GM21825 (cell line): ENCODE results near the gene KRTAP4-2.
"Not testable (repeated sequence)": the region's sequence is repeated elsewhere in the genome, so short reads cannot be mapped to it uniquely, and the experiment has no call there.

ENCODE experiments used
- ATAC-seq: cut with Tn5 transposase; IDR thresholded peaks from one replicate; pipeline ENCODE4 v1.9.1; 2021; ENCODE audit warnings: mild to moderate bottlenecking, moderate library complexity; ENCODE audit not compliant: unreplicated experiment

Gene KRTAP4-2

GRCh38 chr17:41177727-41178271 is at the start of gene KRTAP4-2:
TSS of gene KRTAP4-2 (minus strand) at chr17:41178221. CDS start at chr17:41178164, 57 bp downstream.
- ATAC-seq = no peak

GRCh38 chr17:41226598-41227095 is 48.6 kb upstream of the KRTAP4-2 start, which contains the start of gene KRTAP9-2:
TSS of gene KRTAP9-2 (plus strand) at chr17:41226648. CDS start at chr17:41226655, 7 bp downstream.
- not testable (repeated sequence) for ATAC-seq

- no peak for ATAC-seq
These were observed 48.0 kb upstream of the KRTAP4-2 start for GRCh38 chr17:41226051-41226450.

- ATAC-seq = no peak
These were observed 45.8 kb upstream of the KRTAP4-2 start for GRCh38 chr17:41223821-41224220.

GRCh38 chr17:41215681-41216080 is 37.7 kb upstream of the KRTAP4-2 start:
- ATAC-seq = no peak

- ATAC-seq = no peak
These were observed 34.6 kb upstream of the KRTAP4-2 start for GRCh38 chr17:41212524-41213169.

GRCh38 chr17:41211845-41212466 is 33.9 kb upstream of the KRTAP4-2 start:
- no peak for ATAC-seq

- no peak for ATAC-seq
These were observed 21.5 kb upstream of the KRTAP4-2 start for GRCh38 chr17:41199421-41200078.

- no peak for ATAC-seq
These were observed 18.0 kb upstream of the KRTAP4-2 start for GRCh38 chr17:41196068-41196467.

GRCh38 chr17:41190328-41190727 is 12.3 kb upstream of the KRTAP4-2 start:
- ATAC-seq = no peak

- ATAC-seq = not testable (repeated sequence)
These were observed 11.9 kb upstream of the KRTAP4-2 start, which contains the start of gene KRTAP9-1 for GRCh38 chr17:41189837-41190318. TSS of gene KRTAP9-1 (plus strand) at chr17:41189887. CDS start at chr17:41189887, 0 bp downstream.

- no peak for ATAC-seq
These were observed 8.9 kb upstream of the KRTAP4-2 start for GRCh38 chr17:41186872-41187271.

- no peak for ATAC-seq
These were observed 7.0 kb upstream of the KRTAP4-2 start for GRCh38 chr17:41185001-41185400.

- no peak for ATAC-seq
These were observed 6.5 kb upstream of the KRTAP4-2 start, which contains the start of gene KRTAP4-1 for GRCh38 chr17:41184480-41184961. TSS of gene KRTAP4-1 (minus strand) at chr17:41184911. CDS start at chr17:41184854, 57 bp downstream.

- ATAC-seq = no peak
These were observed 1.0 kb upstream of the KRTAP4-2 start for GRCh38 chr17:41178843-41179616.

GRCh38 chr17:41178341-41178740 is 320 bp upstream of the KRTAP4-2 start:
- no peak for ATAC-seq

- ATAC-seq = no peak
These were observed 1.2 kb downstream of the KRTAP4-2 start for GRCh38 chr17:41176744-41177387.

- ATAC-seq = no peak
These were observed 6.1 kb downstream of the KRTAP4-2 start for GRCh38 chr17:41171886-41172285.

- no peak for ATAC-seq
These were observed 9.9 kb downstream of the KRTAP4-2 start, which contains the start of gene KRTAP4-3 for GRCh38 chr17:41168121-41168520. TSS of gene KRTAP4-3 (minus strand) at chr17:41168221. CDS start at chr17:41168172, 49 bp downstream.
